ENCODE results near the gene IRGC. TPM values are rescaled to one million over a fixed set of nuclear protein-coding genes. Genes with fewer than 3 reads are reported as not detected.
"Not testable (repeated sequence)": the region's sequence is repeated elsewhere in the genome, so short reads cannot be mapped to it uniquely, and the experiment has no call there.

The IRGC gene
- total RNA-seq, 2 donors from 2014 or later, result not detected

GRCh38 chr19:43760941-43761340 is 45.1 kb downstream of the IRGC start:
- Histone ChIP-seq H3K27ac (ENCODE audit: low read depth, low read length) (no peak overlapping the region), H3K36me3 (ENCODE audit: control insufficient read depth, insufficient read depth, low read length) (peaks cover 5% of the 10 kb centered on the region), H3K4me1 (ENCODE audit: control insufficient read depth, insufficient read depth, low read length) (no peaks in the 10 kb centered on the region), H3K9me3 (ENCODE audit: control insufficient read depth, low read length) (no peaks in the 10 kb centered on the region), H3K9ac (ENCODE audit: extremely low read depth, low read length, poor library complexity, severe bottlenecking) (no peak overlapping the region), H3K27me3 (ENCODE audit: control insufficient read depth, insufficient read depth, low read length, poor library complexity, severe bottlenecking) (no peaks in the 10 kb centered on the region), H3K4me3 (ENCODE audit: low read length) (no peak overlapping the region)
- H3K4me1 Mint-ChIP-seq, result peaks cover 6% of the 10 kb centered on the region
- H3K27me3 Mint-ChIP-seq (ENCODE audit: insufficient read depth), result peaks cover 3% of the 10 kb centered on the region
- H3K9me3 Mint-ChIP-seq, result no peaks in the 10 kb centered on the region
- WGBS, 2 experiments (ENCODE audit: insufficient coverage in 1 of 2, insufficient read length in 1 of 2), result 80 to 81% methylated on average over 2 to 4 of the region's 4 CpGs
- no peak overlapping the region for H3K4me3 Mint-ChIP-seq
- no peak for TF ChIP-seq CTCF (conservative IDR thresholded peaks at IDR 0.05)
- no peak for DNase-seq
- H3K27ac Mint-ChIP-seq, result no peak overlapping the region
- peaks cover 4% of the 10 kb centered on the region for H3K36me3 Mint-ChIP-seq (ENCODE audit: low read depth)

- Mint-ChIP-seq H3K36me3 (ENCODE audit: low read depth) (no peaks in the 10 kb centered on the region), H3K4me1 (peaks cover 6% of the 10 kb centered on the region), H3K27me3 (ENCODE audit: insufficient read depth) (peaks cover 3% of the 10 kb centered on the region), H3K9me3 (no peaks in the 10 kb centered on the region), H3K27ac (no peak overlapping the region), H3K4me3 (no peak overlapping the region)
- Histone ChIP-seq H3K9ac (ENCODE audit: extremely low read depth, low read length, poor library complexity, severe bottlenecking) (no peak overlapping the region), H3K27ac (ENCODE audit: low read depth, low read length) (no peak overlapping the region), H3K9me3 (ENCODE audit: control insufficient read depth, low read length) (no peaks in the 10 kb centered on the region), H3K4me3 (ENCODE audit: low read length) (no peak overlapping the region), H3K36me3 (ENCODE audit: control insufficient read depth, insufficient read depth, low read length) (no peaks in the 10 kb centered on the region), H3K27me3 (ENCODE audit: control insufficient read depth, insufficient read depth, low read length, poor library complexity, severe bottlenecking) (no peaks in the 10 kb centered on the region), H3K4me1 (ENCODE audit: control insufficient read depth, insufficient read depth, low read length) (no peaks in the 10 kb centered on the region)
- 96 to 100% methylated on average over 2 to 3 of the region's 3 CpGs for WGBS, 2 experiments (ENCODE audit: insufficient coverage in 1 of 2, insufficient read length in 1 of 2)
- TF ChIP-seq CTCF (conservative IDR thresholded peaks at IDR 0.05), result no peak
- no peak for DNase-seq
Observed at GRCh38 chr19:43762814-43763213, 46.9 kb downstream of the IRGC start.

GRCh38 chr19:43763473-43763939 is 47.6 kb downstream of the IRGC start:
- Histone ChIP-seq H3K27ac (ENCODE audit: low read depth, low read length) (no peak overlapping the region), H3K9ac (ENCODE audit: extremely low read depth, low read length, poor library complexity, severe bottlenecking) (no peak overlapping the region), H3K36me3 (ENCODE audit: control insufficient read depth, insufficient read depth, low read length) (no peaks in the 10 kb centered on the region), H3K9me3 (ENCODE audit: control insufficient read depth, low read length) (no peaks in the 10 kb centered on the region), H3K4me1 (ENCODE audit: control insufficient read depth, insufficient read depth, low read length) (no peaks in the 10 kb centered on the region), H3K4me3 (ENCODE audit: low read length) (no peak overlapping the region), H3K27me3 (ENCODE audit: control insufficient read depth, insufficient read depth, low read length, poor library complexity, severe bottlenecking) (no peaks in the 10 kb centered on the region)
- Mint-ChIP-seq H3K4me3 (no peak overlapping the region), H3K27me3 (ENCODE audit: insufficient read depth) (peaks cover 7% of the 10 kb centered on the region), H3K36me3 (ENCODE audit: low read depth) (no peaks in the 10 kb centered on the region), H3K9me3 (no peaks in the 10 kb centered on the region), H3K4me1 (peaks cover 6% of the 10 kb centered on the region), H3K27ac (no peak overlapping the region)
- TF ChIP-seq CTCF (conservative IDR thresholded peaks at IDR 0.05), result no peak
- DNase-seq, result no peak
- WGBS, 2 experiments (ENCODE audit: insufficient coverage in 1 of 2, insufficient read length in 1 of 2), result 86 to 100% methylated on average over 3 of the region's 3 CpGs

- H3K4me1 ChIP-seq (ENCODE audit: control insufficient read depth, insufficient read depth, low read length); H3K9me3 Mint-ChIP-seq; H3K9ac ChIP-seq (ENCODE audit: extremely low read depth, low read length, poor library complexity, severe bottlenecking); H3K27ac Mint-ChIP-seq; DNase-seq; H3K4me3 ChIP-seq (ENCODE audit: low read length); H3K4me1 Mint-ChIP-seq; H3K36me3 Mint-ChIP-seq (ENCODE audit: low read depth); H3K9me3 ChIP-seq (ENCODE audit: control insufficient read depth, low read length); H3K4me3 Mint-ChIP-seq; H3K27ac ChIP-seq (ENCODE audit: low read depth, low read length); H3K36me3 ChIP-seq (ENCODE audit: control insufficient read depth, insufficient read depth, low read length); H3K27me3 ChIP-seq (ENCODE audit: control insufficient read depth, insufficient read depth, low read length, poor library complexity, severe bottlenecking): not testable (repeated sequence)
- H3K27me3 Mint-ChIP-seq (ENCODE audit: insufficient read depth), result peaks cover 19% of the 10 kb centered on the region
- WGBS, 2 experiments (ENCODE audit: insufficient coverage in 1 of 2, insufficient read length in 1 of 2), result 84 to 90% methylated on average over 6 to 8 of the region's 8 CpGs
Observed at GRCh38 chr19:43764684-43765083, 48.8 kb downstream of the IRGC start.
